Measurements from ENCODE around the gene GUCY1B1.
"Not testable (repeated sequence)": the region's sequence is repeated elsewhere in the genome, so short reads cannot be mapped to it uniquely, and the experiment has no call there.

GUCY1B1 gene

DNA sequence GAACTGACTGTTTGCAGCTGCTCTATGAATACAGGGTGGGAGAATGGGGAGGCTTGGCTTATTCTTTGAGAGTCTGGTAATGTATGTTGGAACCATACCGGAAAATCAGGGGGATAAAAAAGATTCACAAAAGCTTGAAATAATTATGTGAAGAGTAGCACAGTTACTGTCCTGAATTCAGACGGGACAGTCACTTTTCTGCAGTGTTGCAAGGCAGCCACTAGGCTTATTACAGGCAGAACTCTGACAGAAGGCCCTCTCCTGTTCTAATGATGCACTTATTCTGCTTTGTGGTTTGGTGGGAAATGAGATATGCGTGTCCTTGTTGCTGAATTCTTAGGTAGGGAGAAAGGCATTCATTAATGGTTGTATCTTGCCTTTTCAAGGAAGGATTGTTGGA, 37.2 kb downstream of the GUCY1B1 start:
- in situ Hi-C loops (cut with HindIII; ENCODE audit: low sequenced_read_pairs): no loop called here

GRCh38 chr4:155797581-155797980, 38.8 kb downstream of the GUCY1B1 start:
- in situ Hi-C loops (cut with HindIII; ENCODE audit: low sequenced_read_pairs): not testable (repeated sequence)

GRCh38 chr4:155799116-155799793, 40.4 kb downstream of the GUCY1B1 start:
- in situ Hi-C loops (cut with HindIII; ENCODE audit: low sequenced_read_pairs): no loop called here

GRCh38 chr4:155799794-155800123, 40.9 kb downstream of the GUCY1B1 start:
- in situ Hi-C loops (cut with HindIII; ENCODE audit: low sequenced_read_pairs): no loop called here

DNA sequence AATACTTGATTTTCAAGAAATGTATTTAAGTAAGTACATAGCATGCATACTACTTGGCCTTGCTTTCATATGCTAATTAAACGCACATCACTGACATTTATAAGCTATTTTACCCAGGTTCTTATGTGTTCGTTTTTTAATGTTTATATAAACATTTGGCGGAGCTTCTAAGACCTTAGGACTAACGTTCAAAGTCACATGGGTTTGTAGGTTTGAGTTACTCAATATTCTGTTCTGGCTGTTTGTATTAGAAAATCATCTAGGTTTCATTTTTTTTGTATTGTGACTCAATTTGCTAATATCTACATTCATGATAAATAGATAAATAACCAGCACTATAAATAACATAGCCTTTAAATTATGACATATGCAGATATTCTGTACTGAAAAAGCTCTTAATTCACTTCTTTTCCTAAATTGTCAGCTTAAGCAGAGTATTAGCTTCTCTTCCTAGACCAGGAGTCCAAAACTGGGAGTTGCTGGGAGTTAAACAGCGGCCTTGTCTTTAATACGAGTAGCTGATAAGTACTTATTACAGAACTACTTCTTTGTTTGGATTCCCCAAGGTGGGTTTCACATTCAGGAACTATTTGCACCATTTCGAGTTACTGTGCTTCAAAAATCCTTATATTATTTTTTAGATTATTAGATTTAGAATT, 42.0 kb downstream of the GUCY1B1 start:
- in situ Hi-C loops (cut with HindIII; ENCODE audit: low sequenced_read_pairs): no loop called here

GRCh38 chr4:155802190-155802959, 43.6 kb downstream of the GUCY1B1 start:
- in situ Hi-C loops (cut with HindIII; ENCODE audit: low sequenced_read_pairs): no loop called here

GRCh38 chr4:155805016-155805415, 46.2 kb downstream of the GUCY1B1 start:
- in situ Hi-C loops (cut with HindIII; ENCODE audit: low sequenced_read_pairs): no loop called here

DNA sequence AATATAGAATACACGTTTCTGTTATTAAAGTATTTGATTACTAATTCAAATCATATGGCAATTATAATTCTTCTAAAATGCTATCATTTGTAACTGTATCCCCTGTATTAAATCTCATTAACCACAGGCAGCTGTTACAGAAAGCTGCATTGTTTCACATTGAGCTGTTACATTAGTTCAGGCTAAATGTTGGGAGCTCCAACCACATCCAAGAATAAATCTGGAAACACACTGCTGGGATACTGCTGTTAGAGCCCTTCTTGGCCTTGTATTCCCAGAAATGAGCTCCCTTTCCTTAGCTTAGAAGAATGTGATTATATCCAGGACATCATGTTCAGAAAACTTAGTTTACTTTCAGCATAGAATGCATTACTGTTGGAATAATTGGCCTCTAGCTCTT, 48.2 kb downstream of the GUCY1B1 start:
- in situ Hi-C loops (cut with HindIII; ENCODE audit: low sequenced_read_pairs): no loop called here

DNA sequence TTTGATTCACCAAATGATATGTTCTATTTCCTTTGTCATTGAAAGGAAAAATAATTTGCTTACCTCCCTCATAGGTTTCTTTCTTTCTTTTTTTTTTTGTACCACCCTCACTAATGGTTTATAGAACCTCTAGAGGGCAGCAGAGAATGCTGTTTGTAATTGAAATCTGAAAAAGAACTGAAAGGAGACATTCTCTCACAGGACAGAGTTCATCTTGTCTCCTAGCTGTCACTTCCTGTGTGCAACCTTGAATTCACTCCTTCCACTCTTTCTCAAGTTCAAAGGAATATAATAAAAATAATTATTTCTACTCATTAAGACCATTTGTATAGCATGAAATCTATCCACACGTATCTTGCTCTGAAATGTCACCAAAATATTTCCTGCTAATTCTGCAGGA, 51.0 kb downstream of the GUCY1B1 start:
- in situ Hi-C loops (cut with HindIII; ENCODE audit: low sequenced_read_pairs): no loop called here

GRCh38 chr4:155811083-155811482, 52.3 kb downstream of the GUCY1B1 start:
- in situ Hi-C loops (cut with HindIII; ENCODE audit: low sequenced_read_pairs): no loop called here

- in situ Hi-C loops (cut with HindIII; ENCODE audit: low sequenced_read_pairs): no loop called here
Measured at GRCh38 chr4:155818639-155819038, 59.8 kb downstream of the GUCY1B1 start.

- in situ Hi-C loops (cut with HindIII; ENCODE audit: low sequenced_read_pairs): no loop called here
Measured at GRCh38 chr4:155819066-155819465, 60.2 kb downstream of the GUCY1B1 start.

DNA sequence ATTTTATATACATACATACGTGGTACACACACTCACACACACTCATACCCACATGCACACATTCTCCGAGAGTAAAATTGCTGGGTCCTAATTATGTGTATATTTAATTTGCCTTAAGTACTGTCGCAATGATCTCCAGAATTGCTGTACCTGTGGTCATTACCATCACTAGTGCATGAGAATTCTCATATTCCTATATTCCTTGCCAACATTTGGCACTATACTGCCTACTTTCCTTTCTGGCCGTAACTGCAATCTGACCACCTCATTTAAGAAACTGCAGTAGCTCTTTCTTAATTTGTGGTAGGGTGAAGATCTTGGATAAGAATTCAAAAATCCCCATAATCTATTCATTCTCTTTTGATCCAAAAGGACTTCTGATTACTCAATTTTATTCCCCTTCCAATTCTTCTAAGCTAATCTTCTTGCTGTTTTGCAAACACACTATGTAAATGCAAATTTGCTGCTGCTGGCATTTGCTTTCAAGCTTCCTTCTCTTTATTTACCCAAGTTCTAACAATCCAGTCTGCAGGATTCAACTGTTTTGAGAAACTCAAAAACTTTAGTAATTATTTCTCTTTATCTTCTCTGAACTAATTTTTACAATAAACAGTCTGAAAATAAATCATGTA, 62.2 kb downstream of the GUCY1B1 start:
- in situ Hi-C loops (cut with HindIII; ENCODE audit: low sequenced_read_pairs): no loop called here

- in situ Hi-C loops (cut with HindIII; ENCODE audit: low sequenced_read_pairs): no loop called here
Measured at GRCh38 chr4:155822572-155822971, 63.8 kb downstream of the GUCY1B1 start.

DNA sequence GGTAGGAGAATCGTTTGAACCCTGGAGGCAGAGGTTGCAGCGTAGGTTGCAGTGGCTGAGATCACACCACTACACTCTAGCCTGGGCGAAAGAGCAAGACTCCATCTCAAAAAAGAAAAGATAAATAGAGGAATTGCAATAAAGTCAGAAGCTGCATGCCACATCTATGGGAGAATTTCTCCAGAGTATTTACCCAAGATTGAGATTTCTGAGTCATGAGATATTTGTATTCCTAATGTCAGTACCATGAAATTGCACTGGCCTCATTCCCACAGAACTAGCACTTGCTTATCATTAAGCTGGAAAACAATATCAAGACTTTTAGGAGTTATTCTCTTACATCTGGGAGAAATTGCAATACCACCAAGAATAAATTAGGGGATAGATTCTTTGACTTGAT, 69.8 kb downstream of the GUCY1B1 start:
- in situ Hi-C loops (cut with HindIII; ENCODE audit: low sequenced_read_pairs): no loop called here

- in situ Hi-C loops (cut with HindIII; ENCODE audit: low sequenced_read_pairs): no loop called here
Measured at GRCh38 chr4:155832664-155833063, 73.8 kb downstream of the GUCY1B1 start.

DNA sequence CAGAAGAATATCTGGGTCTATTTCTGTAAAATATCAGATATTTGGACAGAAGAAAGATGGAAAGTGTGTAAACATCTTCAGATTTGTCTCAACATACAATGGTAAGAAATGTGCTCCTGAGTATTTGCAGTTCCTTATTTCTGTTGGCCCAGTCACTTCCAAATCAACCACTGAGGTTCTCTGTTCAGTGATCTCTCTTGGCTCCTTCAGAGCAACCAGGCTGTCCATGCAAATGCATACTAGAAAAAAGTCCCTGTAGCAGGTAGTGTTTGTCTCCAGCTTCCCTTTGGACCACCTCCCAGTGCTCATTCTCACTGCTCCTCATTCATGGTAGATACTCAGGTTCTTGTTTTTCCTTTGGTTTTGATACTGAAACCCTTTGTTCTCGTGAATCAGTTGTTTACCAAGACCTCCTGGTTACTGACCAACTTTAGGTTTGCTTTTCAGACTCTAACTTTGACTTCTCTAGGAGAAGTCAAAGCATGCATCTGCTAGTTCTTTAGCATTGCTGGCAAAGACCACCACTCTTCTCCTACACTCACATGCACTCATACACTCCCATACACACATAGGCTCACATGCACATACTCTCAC, 78.5 kb downstream of the GUCY1B1 start:
- in situ Hi-C loops (cut with HindIII; ENCODE audit: low sequenced_read_pairs): no loop called here

DNA sequence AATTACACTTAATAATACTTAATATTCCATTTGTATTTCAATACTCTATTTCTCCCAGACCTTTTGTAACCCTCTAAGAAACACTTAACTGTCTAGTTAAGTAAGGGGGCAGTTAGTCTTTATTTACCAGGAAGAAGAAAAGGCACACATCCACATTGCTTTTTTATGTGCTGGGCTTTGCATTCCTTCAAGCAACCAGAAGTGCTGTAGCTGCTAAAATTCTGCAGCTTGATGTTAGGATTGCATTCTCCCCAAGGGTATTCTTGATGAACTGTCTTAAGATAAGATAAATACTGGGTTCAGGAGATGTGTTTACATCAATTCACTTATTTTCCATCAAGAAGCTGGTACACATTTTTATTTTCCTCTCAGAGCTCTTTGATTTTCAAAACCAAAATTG, 83.3 kb downstream of the GUCY1B1 start:
- in situ Hi-C loops (cut with HindIII; ENCODE audit: low sequenced_read_pairs): no loop called here

DNA sequence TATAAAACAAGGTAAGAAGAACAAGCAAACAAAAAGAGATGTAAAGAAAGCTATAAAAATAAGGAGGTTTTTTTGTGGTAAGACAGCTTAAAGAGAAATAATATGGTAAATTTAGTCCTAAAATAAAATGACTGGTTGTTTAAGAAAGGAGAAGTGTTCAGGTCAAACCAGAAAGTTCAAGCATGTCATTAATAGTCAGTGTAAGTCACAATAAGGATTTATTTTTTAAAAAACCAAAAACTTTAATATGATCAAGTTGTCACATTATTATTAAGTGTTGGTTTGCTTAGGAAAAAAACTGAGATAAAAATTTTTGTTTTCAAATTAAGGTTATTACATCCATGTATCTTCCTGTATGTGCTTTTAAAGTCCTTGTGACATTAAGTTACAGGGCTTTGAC, 88.1 kb downstream of the GUCY1B1 start:
- in situ Hi-C loops (cut with HindIII; ENCODE audit: low sequenced_read_pairs): no loop called here

- in situ Hi-C loops (cut with HindIII; ENCODE audit: low sequenced_read_pairs): no loop called here
Measured at GRCh38 chr4:155849042-155849441, 90.2 kb downstream of the GUCY1B1 start.

- in situ Hi-C loops (cut with HindIII; ENCODE audit: low sequenced_read_pairs): no loop called here
Measured at GRCh38 chr4:155853189-155853588, 94.4 kb downstream of the GUCY1B1 start.
